ENCODE measurements around the gene BMPR2. TPM values are rescaled to one million over a fixed set of nuclear protein-coding genes. Genes with fewer than 3 reads are reported as not detected.
"Not testable (repeated sequence)": the region's sequence is repeated elsewhere in the genome, so short reads cannot be mapped to it uniquely, and the experiment has no call there.

Gene BMPR2
- total and polyA plus RNA-seq, 2 of the 8 experiments (the other 6 are each of a cell fraction or from before 2014, with no cell fraction given) = 5.5 to 19.8 TPM

GRCh38 chr2:202582846-202583245 lies 206.7 kb downstream of the BMPR2 start:
- H2BK120ac ChIP-seq (replicated peaks; ENCODE audit: low read depth, low read length); H3K9ac ChIP-seq (replicated peaks in 1 of 4; ENCODE audit: extremely low read depth in 1 of 4, low read depth in 3 of 4, low read length in 3 of 4); H4K91ac ChIP-seq (replicated peaks; ENCODE audit: insufficient read length, low read length); DNase-seq (ENCODE audit: low read depth in 1 of 2, low spot score in 2 of 2); FAIRE-seq; H3K36me3 ChIP-seq (ENCODE audit: control insufficient read depth in 2 of 4, insufficient read depth in 4 of 4, low read length in 3 of 4); H3K27ac ChIP-seq (ENCODE audit: low read depth, low read length); H4K20me1 ChIP-seq (replicated peaks in 1 of 2; ENCODE audit: control insufficient read depth in 1 of 2, insufficient read depth in 2 of 2, low read length in 2 of 2); H3K56ac ChIP-seq (replicated peaks; ENCODE audit: insufficient read length, low read depth, low read length); H3K14ac ChIP-seq (ENCODE audit: insufficient read length); H3K79me1 ChIP-seq (ENCODE audit: low read depth, low read length); H3K23ac ChIP-seq (ENCODE audit: insufficient read length); H2AFZ ChIP-seq (ENCODE audit: low read length); H2BK20ac ChIP-seq (ENCODE audit: low read length); POLR2A ChIA-PET (ENCODE audit: partially characterized antibody); H3K27me3 ChIP-seq (replicated peaks in 1 of 4; ENCODE audit: control insufficient read depth in 3 of 4, extremely low read depth in 1 of 4, insufficient read depth in 3 of 4, low read length in 3 of 4); H3K9me3 ChIP-seq (ENCODE audit: insufficient read depth in 2 of 2, low read depth in 1 of 2, low read length in 1 of 2); H2AK5ac ChIP-seq (ENCODE audit: low read depth, low read length); H4K8ac ChIP-seq (ENCODE audit: extremely low read depth, insufficient read depth, low read length); H2BK5ac ChIP-seq (ENCODE audit: low read depth, low read length); CTCF ChIA-PET (ENCODE audit: partially characterized antibody); H3K4me3 ChIP-seq (ENCODE audit: extremely low read depth in 1 of 4, insufficient read depth in 2 of 4, low read depth in 3 of 4, low read length in 4 of 4); H3K4ac ChIP-seq (replicated peaks; ENCODE audit: insufficient read length, low read depth, low read length); H3K79me2 ChIP-seq (ENCODE audit: control insufficient read depth in 1 of 2, insufficient read depth in 2 of 2, low read length in 2 of 2); H3K4me2 ChIP-seq (ENCODE audit: insufficient read depth in 1 of 2, low read depth in 2 of 2, low read length in 2 of 2); H3K18ac ChIP-seq (ENCODE audit: extremely low read depth, low read length); H2BK12ac ChIP-seq (ENCODE audit: low read depth, low read length); H4K5ac ChIP-seq (ENCODE audit: insufficient read length, low read depth, low read length); H2BK15ac ChIP-seq (ENCODE audit: low read length); H3K23me2 ChIP-seq (ENCODE audit: low read depth, low read length); H3K4me1 ChIP-seq (replicated peaks in 1 of 4; ENCODE audit: control insufficient read depth in 3 of 4, insufficient read depth in 4 of 4, low read length in 3 of 4): not testable (repeated sequence)
- 97% methylated on average over 7 of the region's 7 CpGs; no CpG with 5 or more reads in 1 of the 2 experiments for WGBS, 2 experiments (ENCODE audit: extremely low coverage in 1 of 2, insufficient coverage in 1 of 2, insufficient read length in 1 of 2, insufficient replicate concordance in 2 of 2, low coverage in 1 of 2, low lambda C conversion rate in 2 of 2, missing lambda C conversion rate in 1 of 2)
